HuH-7 (cell line): ENCODE results near the gene PIMREG.

Experiments
- DNase-seq: peaks from one replicate; pipeline ENCODE4 v3.0.0; 2011; ENCODE audit warnings: low spot score

The PIMREG gene

GRCh38 chr17:6443692-6444570, at the start of gene PIMREG:
Gene PIMREG, plus strand, starts transcription at chr17:6444455. Its CDS starts 656 bp downstream, at chr17:6445111.
- peak; percentile 98 for DNase-seq

GRCh38 chr17:6398955-6399354, 45.3 kb upstream of the PIMREG start:
- no peak for DNase-seq

GRCh38 chr17:6402258-6402657, 42.0 kb upstream of the PIMREG start:
- DNase-seq: no peak

GRCh38 chr17:6408276-6408675, 36.0 kb upstream of the PIMREG start:
- DNase-seq: no peak

GRCh38 chr17:6408735-6409134, 35.5 kb upstream of the PIMREG start:
- DNase-seq: no peak

GRCh38 chr17:6413065-6413464, 31.2 kb upstream of the PIMREG start:
- DNase-seq: peak; percentile 53

GRCh38 chr17:6415616-6416015, 28.6 kb upstream of the PIMREG start:
- no peak for DNase-seq

- DNase-seq: peak; percentile 50
These were observed 24.0 kb upstream of the PIMREG start for GRCh38 chr17:6420173-6420641.

- peak; percentile 85 for DNase-seq
These were observed 22.3 kb upstream of the PIMREG start for GRCh38 chr17:6421700-6422604.

- DNase-seq: no peak
These were observed 21.5 kb upstream of the PIMREG start for GRCh38 chr17:6422654-6423241.

- no peak for DNase-seq
These were observed 20.3 kb upstream of the PIMREG start for GRCh38 chr17:6423931-6424330.

- DNase-seq: no peak
These were observed 18.8 kb upstream of the PIMREG start for GRCh38 chr17:6425407-6425806.

GRCh38 chr17:6426356-6427101, 17.7 kb upstream of the PIMREG start:
- no peak for DNase-seq

GRCh38 chr17:6427279-6427781, 16.9 kb upstream of the PIMREG start:
- DNase-seq: no peak

GRCh38 chr17:6428207-6428965, 15.9 kb upstream of the PIMREG start:
- DNase-seq: no peak

- no peak for DNase-seq
These were observed 15.0 kb upstream of the PIMREG start for GRCh38 chr17:6429266-6429665.

- no peak for DNase-seq
These were observed 13.5 kb upstream of the PIMREG start for GRCh38 chr17:6430769-6431168.

GRCh38 chr17:6435051-6435450, 9.2 kb upstream of the PIMREG start, which contains the start of gene AIPL1:
Gene AIPL1, minus strand, starts transcription at chr17:6435121. Its CDS starts 17 bp downstream, at chr17:6435104.
- DNase-seq: no peak

GRCh38 chr17:6435968-6436367, 8.3 kb upstream of the PIMREG start:
- DNase-seq: peak; percentile 64

- DNase-seq: no peak
These were observed 6.8 kb upstream of the PIMREG start for GRCh38 chr17:6437466-6437865.

- no peak for DNase-seq
These were observed 6.3 kb upstream of the PIMREG start for GRCh38 chr17:6437956-6438355.
